ENCODE results near the gene GRK6.
"Not testable (repeated sequence)": the region's sequence is repeated elsewhere in the genome, so short reads cannot be mapped to it uniquely, and the experiment has no call there.

Gene GRK6

DNA sequence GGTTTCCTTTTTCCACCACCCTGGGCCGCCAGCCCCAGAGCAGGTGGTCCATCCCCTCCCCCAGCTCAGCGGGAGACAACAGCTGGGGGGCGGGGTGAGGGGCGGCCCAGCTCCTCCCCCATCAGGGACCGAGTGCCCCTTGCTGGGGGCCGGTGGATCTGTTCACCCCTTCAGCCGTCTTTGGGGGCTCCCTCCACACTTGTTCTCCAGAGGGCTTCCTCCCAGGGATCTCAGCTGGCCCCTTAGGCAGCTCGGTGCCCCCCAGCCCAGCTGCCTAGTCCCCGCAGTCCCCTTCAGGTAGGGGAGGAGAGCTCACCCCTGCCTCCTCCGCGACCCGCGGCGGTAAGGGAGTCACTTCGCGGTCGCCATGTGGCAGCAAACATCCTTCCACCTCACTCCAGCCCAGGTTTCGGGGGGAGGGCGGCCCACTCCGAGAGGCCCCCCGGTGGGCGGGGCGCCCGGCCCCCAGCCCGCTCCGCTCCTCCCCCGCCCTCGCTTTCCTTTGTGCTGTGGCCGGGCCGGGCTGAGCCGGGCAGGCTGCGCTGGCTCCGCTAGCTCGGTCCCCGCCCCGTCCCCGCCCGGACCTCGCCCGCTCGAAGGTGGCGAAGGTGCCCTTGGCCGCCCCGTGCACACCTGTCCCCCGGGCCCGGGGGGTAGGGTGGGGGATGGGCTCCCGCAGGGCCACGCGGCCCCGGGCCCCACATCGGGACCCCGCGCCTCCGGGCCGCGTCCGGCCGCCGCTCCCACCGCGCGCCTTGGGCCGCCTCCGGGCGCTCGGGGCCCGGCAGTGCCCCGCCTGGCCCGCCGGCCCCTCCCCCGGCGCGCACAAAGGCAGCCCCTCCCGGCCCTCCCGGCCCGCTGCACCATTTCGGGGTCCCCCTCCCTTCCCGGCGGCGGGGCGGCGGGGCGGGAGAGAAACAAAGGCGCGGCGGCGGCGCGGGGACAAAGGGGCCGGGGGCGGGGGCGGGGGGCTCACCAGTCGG lies 46.3 kb downstream of the GRK6 start:
- DNase-seq = peak; percentile 24

DNA sequence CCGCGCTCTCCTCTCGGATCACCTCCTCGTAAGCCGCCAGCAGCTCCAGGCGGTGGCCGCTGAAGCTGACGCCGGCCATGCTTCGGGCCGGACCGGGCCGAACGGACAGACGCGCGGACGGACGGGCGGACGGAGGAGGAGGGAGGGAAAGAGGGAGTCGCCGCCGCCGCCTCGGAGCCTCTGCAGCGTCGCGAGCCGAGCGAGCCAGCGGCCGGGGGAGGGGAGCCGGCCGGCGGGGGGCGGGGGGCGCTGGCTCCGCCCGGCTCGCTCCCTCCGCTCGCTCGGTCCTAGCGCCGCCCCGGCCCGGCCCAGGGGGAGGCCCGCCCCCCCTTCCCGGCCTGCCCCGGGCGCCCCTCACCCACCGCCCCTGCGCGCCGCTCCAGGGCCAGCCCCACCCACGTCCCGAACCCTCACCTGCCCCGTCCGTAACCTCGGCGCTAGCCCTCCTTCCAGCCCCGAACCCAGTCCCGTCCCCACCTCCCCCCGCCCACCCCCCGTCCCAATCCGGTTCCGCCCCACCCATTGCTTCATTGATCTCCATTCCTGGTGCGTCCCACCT lies 47.0 kb downstream of the GRK6 start, which contains the start of gene DBN1:
DBN1 (minus strand) TSS at position 192 of the 559 bp plus-strand sequence; CDS start at position 79, 113 bp downstream.
- no peak for DNase-seq

DNA sequence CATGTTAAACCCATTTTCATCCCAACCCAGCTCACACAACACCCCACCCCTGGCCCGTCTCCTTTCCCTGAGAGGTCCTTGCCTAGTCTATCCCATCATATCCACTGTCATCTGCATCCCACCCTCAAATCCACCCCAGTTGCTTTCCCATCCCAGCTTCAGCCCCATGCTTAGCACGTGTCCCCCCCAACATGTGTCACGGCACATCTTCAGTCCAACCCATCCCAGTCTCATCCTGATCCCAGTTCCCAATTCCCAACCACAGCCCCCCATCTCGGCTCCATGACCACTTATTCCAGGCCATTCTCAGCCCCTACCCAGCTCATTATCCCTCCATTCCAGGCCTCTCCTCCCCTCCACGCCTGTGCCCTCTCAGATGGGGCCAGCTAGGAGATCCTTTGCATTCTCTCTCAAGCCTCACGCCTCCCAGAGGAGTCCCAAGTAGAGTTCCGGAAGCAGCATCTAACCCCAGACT lies 47.6 kb downstream of the GRK6 start:
- DNase-seq = no peak

DNA sequence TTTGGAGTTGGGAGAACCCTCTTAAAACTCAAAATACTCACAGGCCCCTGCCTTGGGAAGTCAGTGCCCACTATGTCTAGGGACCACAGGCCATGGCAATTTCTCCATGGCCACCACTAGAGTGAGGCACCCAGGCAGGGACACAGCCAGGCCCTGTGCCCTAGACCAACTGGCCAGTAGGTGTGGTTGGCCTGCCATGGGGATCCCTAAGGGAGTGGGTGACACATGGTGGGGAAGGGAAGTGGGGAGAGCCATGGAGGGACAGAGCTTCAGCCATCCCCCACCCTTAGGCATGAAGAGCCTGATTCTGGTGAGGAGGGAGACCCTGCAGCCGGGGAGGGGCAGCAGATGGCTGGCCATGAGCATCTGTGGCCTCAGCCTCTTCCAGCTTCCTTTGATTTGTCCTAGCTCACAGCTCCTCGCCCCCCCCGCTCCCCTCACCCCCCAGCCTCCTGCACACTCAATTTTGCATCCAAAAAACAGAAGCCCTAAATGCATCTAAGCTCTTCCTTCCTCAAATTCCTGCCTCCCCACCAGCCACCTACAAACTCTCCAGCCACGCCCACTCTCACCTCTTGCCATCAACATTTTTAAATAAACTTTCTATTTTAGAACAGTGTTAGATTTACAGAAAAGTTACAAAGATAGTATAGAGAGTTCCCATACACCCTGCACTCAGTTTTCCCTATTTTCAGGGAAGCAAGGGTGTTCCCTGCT lies 48.5 kb downstream of the GRK6 start:
- no peak for DNase-seq

DNA sequence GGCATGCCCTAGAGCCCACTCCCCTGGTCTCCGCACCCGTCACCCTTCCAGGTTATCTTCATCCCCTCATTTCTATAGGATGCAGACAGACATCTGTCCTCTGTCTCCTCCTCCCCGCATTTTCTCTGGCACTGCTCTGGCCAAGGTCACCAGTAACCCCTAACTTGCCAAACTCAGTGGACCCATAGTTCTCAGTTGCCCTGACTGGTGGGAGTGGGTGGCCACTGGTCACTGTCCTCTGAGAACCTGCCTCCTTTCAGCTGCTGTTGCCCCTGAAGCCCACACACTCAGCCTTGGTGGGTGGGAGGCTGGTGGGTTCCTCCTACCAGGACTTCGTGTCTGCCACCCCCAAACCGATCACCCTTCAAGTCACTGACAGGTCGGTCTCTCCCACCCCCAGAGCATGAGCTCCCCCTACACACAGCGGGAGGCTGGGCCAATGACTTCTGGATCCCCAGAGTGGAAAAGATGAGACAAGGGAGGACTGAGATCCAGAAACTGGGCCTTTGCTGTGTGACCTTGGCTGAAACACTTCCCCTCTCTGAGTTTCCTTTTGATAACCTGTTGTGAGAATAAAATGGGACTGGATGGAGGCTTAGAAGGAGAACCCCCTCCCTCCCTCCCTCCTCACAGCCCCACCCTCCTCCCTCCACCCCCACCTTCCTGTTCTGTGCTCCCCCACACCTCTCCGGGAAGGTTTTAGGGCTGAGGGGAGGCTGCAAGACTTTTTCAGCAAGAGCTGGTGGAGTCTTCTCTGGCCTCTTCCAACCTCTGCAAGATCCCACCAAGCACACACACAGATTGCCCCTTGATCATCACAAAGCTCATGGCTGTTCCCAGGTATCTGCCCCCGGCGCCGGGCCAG lies 49.3 kb downstream of the GRK6 start:
- DNase-seq = no peak

DNA sequence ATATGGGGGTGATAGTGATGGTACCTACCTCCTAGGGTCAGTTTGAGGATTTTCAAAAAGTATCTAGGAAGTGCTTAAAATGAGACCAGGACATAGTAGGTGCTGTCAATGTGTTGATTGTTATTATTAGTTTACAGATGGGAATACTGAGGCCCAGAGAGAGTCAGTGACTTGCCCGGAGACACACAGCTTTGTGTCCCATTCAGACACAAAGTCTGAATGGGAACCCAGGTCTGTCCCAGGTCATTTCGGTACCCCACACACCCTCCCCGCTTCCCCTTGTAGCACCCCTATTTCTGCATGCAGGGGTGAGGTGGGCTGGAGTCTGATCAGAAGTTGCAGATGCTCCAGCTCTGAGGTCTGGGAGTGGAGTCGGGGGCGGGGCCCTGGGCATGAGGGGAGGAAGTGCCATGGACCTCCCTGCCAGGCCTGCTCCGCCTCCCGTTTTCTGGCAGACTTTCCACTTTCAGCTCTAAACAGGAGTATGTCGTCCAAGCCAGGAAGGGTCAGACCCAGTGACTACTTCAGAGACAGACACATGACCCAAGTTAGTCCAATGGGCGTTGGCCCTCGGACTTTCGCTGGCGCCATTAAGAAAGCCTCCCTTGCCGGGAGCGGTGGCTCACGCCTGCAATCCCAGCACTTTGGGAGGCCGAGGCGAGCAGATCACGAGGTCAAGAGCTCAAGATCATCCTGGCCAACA lies 50.2 kb downstream of the GRK6 start:
- DNase-seq = no peak

DNA sequence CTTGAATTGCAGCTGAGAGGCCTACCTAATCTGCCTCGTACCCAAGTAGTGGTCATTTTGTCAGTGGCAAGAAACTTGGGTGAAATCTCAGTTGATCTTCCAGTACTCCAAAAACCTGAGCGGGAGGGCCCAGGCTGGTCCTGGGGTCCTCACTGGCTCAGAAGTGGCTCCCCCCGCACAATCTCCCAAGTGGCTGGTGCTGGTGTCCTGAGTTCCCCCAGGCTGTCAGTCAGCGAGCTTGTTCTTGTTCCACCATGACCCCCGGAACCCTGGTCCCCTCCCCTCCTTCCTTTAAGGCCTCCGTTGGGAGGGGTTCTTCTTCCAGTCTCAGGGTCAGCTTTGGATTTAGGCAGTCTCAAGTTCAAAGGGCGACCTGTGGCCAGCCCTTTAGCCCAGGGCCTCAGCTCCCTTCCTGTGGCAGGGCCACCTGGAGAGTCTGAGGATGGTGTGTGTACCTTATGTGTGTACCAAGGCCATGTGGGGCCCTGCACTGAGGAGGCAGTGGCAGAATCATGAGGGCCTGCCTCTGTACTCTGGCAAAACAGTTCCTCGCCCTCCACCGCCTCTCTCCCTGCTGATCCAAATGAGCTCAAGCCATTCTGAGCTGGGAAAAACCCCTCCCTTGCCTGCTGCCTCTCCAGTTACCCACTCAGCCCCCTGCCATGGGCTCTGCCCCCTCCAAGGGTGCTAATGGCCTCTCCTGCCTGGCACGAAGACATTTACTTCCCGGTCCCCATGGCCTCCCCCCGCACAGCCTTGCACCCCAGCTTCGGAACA lies 51.4 kb downstream of the GRK6 start:
- DNase-seq = no peak

DNA sequence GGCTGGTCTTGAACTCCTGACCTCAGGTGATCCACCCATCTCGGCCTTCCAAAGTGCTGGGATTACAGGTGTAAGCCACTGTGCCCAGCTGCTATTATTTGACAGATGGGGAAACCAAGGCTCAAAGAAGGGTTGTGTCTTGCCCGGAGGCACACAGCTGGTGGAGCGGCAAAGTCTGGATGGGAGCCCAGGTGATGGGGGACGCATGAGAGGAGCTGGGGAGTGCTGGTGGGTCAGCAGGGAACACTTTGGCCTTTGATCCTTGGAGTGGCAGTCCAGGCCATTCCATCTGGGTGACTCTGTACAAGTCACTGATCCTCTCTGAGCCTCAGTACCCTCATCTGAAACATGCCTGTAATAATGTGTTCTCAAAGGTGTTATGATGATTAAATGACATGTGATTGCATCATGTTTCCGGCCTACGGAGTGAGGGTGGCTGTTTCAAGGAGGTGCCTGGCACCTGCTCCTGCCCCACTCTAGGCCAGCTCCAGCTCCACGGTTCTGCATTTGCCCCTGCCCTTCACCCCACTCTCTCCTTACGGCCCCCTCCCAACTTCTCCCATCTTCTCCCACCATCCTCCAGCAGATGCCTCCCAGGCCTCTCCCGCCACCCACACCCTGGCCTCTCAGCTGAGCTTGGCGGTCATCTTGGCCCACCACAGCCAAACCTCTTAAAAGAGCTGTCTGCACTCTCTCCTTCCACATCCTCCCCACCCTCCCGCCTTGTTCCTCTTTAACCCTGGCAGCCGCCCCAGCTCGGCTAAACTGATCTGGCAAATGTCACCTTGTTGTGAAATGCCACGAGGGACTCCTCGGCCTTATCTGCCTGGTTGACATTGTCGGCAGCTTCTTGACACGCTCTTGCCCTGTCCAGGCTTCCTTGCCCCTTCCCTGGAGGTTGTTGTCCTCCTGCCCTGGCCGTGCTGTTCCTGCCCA lies 52.5 kb downstream of the GRK6 start:
- DNase-seq = no peak

DNA sequence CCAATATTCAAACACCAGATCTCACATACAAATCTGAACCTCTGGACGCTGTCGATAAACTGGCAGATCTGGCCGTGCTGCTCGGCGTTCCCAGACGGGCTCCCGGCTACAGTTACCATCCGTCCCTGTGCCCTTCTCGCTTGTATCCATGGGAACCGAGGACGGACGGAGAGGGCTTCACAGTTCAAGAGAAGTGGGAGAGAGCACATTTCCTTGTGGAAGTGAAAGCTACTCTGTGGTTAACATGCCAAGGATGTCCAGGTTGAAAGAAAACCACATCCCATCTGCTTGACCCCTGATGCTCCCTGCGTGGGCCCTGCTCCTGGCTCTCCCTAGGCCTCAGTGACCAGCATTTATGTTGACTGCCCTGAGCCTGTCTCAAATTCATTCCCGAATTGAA lies 53.3 kb downstream of the GRK6 start:
- no peak for DNase-seq

DNA sequence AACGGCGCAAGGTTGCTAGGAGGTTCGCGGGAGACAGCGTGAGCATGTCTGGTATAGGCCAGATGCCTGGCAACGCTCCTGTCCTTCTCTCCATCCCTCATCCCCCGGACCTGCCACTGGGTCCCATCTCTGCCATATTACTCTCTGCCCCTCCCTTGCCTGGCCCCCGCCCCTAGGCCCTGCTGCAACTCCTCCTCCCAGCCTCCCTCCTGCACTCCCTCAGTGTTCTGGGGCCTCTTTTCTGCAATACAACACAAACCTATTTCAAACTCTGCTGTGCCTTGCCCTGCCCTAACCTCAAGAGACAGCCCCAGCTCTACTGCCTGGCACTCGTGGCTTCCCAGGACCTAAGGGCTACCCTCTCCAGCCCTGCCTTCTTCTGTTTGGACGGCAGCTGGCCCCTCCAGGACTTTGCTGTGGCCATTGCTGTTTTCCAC lies 55.9 kb downstream of the GRK6 start:
- DNase-seq = no peak

DNA sequence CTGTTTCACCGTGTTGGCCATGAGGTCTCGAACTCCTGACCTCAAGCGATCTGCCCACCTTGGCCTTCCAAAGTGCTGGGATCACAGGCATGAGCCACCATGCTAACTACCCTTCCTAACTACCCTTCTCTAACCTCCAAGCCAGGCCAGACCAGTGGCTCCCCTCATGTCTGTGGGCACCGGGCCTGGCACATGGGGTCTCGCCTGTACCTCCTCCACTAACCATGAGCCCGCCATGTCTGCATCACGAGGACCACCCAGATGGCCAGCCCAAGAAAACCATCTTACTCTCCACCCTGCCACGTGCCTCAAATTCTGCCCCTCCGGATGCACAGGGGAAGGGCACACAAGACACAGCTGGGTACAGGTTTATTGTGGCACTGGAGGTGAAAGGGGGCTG lies 56.6 kb downstream of the GRK6 start:
- DNase-seq = no peak

DNA sequence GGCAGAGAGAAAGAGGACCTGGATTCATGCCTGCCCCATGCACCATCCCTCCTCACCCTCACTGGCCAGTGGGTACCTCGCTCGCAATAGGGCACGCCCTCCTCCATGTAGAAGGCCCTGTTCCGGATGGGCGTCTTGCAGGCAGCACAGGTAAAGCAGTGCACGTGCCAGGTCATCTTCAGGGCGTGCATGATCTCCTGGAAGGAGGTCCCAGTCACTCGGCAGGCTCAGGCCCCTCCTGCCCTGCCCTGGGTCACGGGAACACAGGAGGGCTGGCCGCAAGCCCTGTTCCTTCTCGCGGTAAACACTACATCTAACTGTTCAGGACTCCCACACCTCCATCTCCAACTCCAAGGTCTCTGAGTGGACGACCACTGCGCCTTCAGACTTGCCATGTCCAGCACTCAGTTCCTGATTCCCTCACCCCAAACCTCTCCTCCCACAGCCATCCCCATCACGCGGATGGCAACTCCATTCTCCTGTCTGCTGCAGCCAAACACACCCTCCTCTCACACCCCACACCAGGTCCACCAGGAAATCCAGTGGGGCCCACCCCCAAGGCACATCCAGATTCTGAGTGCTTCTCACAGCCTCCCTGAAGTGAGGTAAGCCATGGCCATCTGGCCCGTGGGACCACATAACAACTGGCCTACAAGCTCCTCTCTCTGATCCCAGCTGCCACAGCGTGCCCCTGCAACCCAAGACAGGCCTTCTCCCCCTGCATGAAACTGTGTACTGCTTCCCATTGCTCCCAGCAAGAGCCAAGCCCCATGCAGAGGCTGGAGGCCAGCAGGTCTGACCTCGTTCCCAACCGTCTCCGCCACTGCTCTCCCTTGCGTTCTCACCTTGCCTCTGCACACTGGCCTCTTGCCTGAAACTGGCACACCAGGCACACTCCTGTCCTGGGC lies 57.8 kb downstream of the GRK6 start:
- no peak for DNase-seq

DNA sequence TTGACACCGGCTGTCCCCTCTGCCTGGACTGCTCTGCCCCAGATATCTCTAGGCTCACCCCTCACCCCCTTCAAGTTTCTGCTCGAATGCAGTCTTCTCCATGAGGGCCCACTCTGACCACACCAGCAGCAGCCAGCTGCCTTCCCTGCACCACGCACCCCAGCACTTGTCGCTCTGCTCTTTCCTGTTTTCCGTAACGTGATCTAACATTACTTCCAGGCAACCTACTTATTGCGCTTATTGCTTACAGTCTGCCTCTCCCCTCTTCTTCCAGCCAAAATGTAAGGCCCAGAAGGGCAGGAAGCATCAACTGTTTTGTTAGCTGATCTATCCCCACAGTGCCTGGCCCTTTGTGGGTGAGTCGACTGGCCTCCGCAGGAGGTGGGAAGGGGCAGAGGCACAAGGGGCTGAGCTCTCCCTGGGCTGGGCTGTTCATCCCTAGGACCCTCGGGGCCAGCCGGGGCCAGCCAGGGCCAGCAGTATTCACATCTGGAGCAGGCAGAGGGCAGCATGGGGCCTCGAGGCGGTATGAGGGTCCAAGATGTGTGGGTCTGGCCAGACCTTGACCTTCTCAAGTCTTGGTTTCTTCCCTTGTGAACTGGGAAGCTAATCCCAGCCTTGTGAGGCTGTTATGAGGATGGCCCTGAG lies 58.5 kb downstream of the GRK6 start:
- DNase-seq = no peak

DNA sequence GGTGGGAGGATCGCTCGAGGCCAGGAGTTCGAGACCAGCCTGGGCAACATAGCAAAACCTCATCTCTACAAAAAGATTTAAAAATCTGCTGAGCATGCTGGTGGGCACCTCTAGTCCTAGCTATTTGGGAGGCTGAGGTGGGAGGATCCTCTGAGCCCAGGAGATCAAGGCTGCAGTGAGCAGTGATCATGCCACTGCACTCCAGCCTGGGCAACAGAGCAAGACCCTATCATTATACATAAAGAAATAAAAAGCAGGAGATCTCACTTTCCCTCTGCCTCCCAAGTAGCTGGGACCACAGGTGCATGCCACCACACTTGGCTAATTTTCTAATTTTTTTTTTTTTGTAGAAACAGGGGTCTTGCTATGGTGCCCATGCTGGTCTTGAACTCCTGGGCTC lies 59.3 kb downstream of the GRK6 start:
- not testable (repeated sequence) for DNase-seq

DNA sequence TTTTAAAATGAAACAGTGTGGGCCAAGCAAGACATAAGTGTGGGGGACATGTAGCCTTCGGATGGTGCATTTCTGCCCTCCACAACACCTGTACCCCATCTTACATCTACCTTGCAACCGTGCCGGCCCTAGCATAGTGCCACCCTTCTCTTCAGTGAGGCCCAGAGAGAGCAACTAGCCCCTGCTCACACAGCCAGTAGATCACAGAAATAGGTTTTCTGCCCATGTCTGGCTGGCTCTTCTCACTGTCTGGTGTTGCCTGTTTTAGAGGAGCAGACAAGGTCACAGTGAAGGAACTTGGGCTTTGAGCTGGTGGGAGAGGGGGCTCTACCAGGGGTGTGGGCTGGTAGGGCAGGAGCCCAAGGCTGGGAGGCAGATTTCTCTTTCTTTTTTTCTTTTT lies 59.8 kb downstream of the GRK6 start:
- DNase-seq = no peak

DNA sequence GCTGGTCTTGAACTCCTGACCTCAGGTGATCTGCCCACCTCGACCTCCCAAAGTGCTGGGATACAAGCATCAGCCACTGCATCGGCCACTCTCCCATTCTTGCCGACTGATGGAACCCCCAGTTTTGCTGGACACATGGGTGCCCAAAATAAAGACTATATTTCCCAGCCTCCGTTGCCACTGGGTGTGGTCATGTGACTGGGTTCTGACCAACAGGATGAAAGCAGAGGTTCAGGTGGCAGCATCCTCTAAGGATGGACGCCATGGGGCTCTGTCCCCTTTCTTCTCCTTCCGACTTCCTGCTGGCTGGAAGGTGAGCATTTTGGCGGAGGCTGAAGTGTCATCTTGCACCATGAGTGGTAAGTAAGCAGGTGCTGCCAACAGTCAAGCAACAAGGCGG lies 60.7 kb downstream of the GRK6 start:
- no peak for DNase-seq

DNA sequence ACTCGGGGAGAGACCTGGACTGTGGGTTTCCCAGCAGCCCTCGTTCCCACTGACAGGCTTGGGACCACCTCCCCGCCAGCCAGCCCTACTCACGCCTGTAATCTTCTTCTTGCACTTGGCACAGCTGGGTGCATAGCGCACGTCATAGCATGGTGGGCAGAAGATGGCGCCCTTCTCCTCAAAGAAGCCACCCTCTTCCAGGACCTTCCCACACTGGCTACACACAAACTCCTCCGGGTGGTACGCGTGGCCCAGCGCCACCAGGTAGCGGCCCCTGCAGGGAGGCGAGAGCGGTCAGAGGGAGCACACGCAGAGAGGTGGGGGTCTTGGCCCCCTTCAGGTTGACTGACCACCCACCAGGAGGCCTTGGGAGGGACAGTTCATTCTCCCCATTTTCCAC lies 61.5 kb downstream of the GRK6 start:
- DNase-seq = no peak

DNA sequence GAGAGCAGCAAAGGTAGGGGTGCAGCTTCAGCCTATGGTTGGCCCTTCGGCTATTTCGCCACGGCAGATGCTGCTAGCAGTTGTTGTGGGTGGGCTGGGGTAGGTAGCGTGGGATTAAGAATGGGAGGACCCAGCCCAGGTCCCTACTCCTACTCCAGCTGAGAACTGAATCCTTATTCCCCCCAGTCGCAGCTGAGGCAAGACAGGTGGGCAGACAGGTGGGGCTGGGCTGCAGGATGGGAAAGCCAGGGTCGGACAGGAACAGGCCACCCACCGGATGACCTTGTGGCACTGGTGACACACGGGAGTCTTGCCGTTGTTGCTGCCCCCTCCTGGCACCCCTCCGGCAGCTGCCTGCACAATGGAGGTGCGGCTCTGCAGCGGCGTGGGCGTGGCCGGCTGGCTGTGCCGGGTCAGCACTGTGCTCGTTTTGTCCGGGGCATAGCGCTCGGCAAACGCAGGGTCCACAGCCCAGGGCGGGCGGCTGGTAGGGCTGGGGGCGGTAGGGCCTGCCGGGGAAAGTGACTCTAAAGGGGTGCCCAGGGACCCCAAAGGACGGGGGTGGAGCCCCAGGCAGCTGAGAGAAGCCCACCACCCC lies 62.7 kb downstream of the GRK6 start:
- DNase-seq = no peak

Measured in central memory CD4-positive, alpha-beta T cell (primary cell).